Measurements from ENCODE around the gene HRH2. TPM values are rescaled to one million over a fixed set of nuclear protein-coding genes. Genes with fewer than 3 reads are reported as not detected.

The HRH2 gene
- total RNA-seq, 3 donors from 2014 or later (not counting 1 experiment from before 2014, with no cell fraction given), result 1.4 to 13.9 (median 3.1) TPM

- TF ChIP-seq, protein P1, sequence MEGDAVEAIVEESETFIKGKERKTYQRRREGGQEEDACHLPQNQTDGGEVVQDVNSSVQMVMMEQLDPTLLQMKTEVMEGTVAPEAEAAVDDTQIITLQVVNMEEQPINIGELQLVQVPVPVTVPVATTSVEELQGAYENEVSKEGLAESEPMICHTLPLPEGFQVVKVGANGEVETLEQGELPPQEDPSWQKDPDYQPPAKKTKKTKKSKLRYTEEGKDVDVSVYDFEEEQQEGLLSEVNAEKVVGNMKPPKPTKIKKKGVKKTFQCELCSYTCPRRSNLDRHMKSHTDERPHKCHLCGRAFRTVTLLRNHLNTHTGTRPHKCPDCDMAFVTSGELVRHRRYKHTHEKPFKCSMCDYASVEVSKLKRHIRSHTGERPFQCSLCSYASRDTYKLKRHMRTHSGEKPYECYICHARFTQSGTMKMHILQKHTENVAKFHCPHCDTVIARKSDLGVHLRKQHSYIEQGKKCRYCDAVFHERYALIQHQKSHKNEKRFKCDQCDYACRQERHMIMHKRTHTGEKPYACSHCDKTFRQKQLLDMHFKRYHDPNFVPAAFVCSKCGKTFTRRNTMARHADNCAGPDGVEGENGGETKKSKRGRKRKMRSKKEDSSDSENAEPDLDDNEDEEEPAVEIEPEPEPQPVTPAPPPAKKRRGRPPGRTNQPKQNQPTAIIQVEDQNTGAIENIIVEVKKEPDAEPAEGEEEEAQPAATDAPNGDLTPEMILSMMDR (IDR thresholded peaks at IDR 0.05), result no peak
- Mint-ChIP-seq H3K9me3 (no peaks in the 10 kb centered on the region), H3K27me3 (ENCODE audit: low read depth in 2 of 2) (peaks cover 0 to 7% of the 10 kb centered on the region in 2 donors), H3K36me3 (no peaks in the 10 kb centered on the region), H3K4me1 (peaks cover 0 to 5% of the 10 kb centered on the region in 2 donors), H3K27ac (no peak overlapping the region), H3K4me3 (no peak overlapping the region)
- WGBS (ENCODE audit: insufficient coverage), result 93% methylated on average over 8 of the region's 8 CpGs
- intact Hi-C loops (cut with micrococcal nuclease), result no loop called here
- Histone ChIP-seq H3K27ac (ENCODE audit: low read length) (no peak overlapping the region), H3K27me3 (ENCODE audit: control insufficient read depth, insufficient read depth, low read length) (no peaks in the 10 kb centered on the region), H3K36me3 (ENCODE audit: control insufficient read depth, insufficient read depth, low read length) (no peaks in the 10 kb centered on the region), H3K4me3 (ENCODE audit: low read length) (no peak overlapping the region), H3K4me1 (ENCODE audit: control insufficient read depth, insufficient read depth, low read length) (no peaks in the 10 kb centered on the region), H3K9me3 (ENCODE audit: control insufficient read depth, insufficient read depth, low read length) (no peaks in the 10 kb centered on the region)
- DNase-seq (no peak), ATAC-seq (no peak)
These were observed 22.1 kb downstream of the HRH2 start for GRCh38 chr5:175680020-175680419.

DNA sequence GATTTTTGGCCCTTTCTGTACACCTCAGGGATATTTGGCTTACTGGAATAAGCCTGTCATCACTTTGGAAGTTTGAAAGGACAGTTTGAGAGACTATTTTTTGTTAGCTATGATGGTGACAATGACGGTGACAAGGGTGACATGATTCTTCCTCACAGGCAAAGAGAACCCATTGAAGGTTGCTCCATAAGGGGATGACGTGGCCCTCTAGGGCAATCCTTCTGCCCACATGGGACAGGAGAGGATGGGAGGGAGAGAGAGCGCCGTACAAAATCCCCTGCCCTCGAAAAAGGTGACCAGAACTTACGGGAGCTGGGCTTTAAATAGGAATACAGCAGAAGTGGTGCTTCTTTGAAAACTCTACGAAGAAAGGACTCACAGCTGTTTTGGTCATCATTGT lies 22.6 kb downstream of the HRH2 start:
- H3K4me1 ChIP-seq (ENCODE audit: control insufficient read depth, insufficient read depth, low read length), result no peaks in the 10 kb centered on the region
- Mint-ChIP-seq H3K27ac (no peak overlapping the region), H3K4me3 (no peak overlapping the region), H3K9me3 (no peaks in the 10 kb centered on the region), H3K36me3 (no peaks in the 10 kb centered on the region), H3K4me1 (peaks cover 0 to 5% of the 10 kb centered on the region in 2 donors), H3K27me3 (ENCODE audit: low read depth in 2 of 2) (peaks cover 0 to 7% of the 10 kb centered on the region in 2 donors)
- H3K27ac ChIP-seq (ENCODE audit: low read length), result no peak overlapping the region
- H3K27me3 ChIP-seq (ENCODE audit: control insufficient read depth, insufficient read depth, low read length), result no peaks in the 10 kb centered on the region
- TF ChIP-seq, protein P1 (IDR thresholded peaks at IDR 0.05), result no peak
- ATAC-seq, result no peak
- intact Hi-C loops (cut with micrococcal nuclease), result no loop called here
- no peak for DNase-seq
- no peaks in the 10 kb centered on the region for H3K36me3 ChIP-seq (ENCODE audit: control insufficient read depth, insufficient read depth, low read length)
- 87% methylated on average over 7 of the region's 7 CpGs for WGBS (ENCODE audit: insufficient coverage)
- no peak overlapping the region for H3K4me3 ChIP-seq (ENCODE audit: low read length)
- H3K9me3 ChIP-seq (ENCODE audit: control insufficient read depth, insufficient read depth, low read length), result no peaks in the 10 kb centered on the region

DNA sequence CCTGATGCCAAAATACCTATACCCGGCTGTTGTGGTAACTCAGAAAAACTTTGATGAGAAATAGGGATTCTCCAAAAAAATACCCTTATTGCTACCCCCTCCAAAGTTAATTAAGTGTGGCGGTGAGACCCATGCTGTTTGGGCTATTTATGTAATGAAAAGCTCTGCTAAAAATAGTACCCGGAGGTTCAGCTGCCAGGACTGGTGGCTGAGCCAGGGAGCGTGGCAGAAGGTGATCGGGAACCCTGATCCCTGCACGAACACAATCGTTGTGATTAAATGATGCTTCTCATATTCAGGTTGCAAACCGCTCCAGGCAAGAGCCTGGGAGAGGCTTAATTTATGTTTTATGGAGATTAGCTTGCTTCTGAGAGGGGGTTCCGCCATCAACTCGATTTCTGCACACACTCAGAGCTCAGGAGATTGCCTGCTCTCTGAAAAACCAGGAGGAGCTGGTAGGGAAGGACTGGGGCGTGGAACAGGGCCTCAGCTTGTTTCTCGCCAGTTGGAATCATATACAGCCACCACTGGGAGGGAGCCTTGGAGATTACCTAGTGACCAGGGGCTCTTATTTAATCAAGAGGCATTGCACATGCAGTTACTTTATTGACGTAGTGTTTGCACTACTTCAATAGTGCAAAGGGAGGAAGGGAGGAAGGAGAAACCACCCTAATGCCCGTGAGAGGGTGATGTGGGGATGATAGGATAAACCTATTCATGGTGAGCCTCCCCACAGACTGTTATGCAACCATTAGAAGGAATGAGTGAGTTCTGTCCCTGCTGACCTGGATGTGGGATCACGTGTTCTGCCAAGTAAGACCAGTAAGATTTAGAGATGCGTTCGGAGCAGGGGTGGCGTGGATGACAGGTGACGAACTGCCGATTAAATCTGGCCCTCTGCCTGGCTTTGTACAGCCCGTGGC lies 23.4 kb downstream of the HRH2 start:
- H3K27ac ChIP-seq (ENCODE audit: low read length), result no peak overlapping the region
- Mint-ChIP-seq H3K4me1 (peaks cover 0 to 5% of the 10 kb centered on the region in 2 donors), H3K36me3 (no peaks in the 10 kb centered on the region), H3K27me3 (ENCODE audit: low read depth in 2 of 2) (peaks cover 0 to 7% of the 10 kb centered on the region in 2 donors), H3K4me3 (no peak overlapping the region), H3K27ac (no peak overlapping the region), H3K9me3 (no peaks in the 10 kb centered on the region)
- no peaks in the 10 kb centered on the region for H3K4me1 ChIP-seq (ENCODE audit: control insufficient read depth, insufficient read depth, low read length)
- no peak overlapping the region for H3K4me3 ChIP-seq (ENCODE audit: low read length)
- H3K27me3 ChIP-seq (ENCODE audit: control insufficient read depth, insufficient read depth, low read length), result no peaks in the 10 kb centered on the region
- no peaks in the 10 kb centered on the region for H3K36me3 ChIP-seq (ENCODE audit: control insufficient read depth, insufficient read depth, low read length)
- DNase-seq (no peak), ATAC-seq (peak in 1 of 3 donors; percentile 52)
- TF ChIP-seq, protein P1 (IDR thresholded peaks at IDR 0.05), result no peak
- WGBS (ENCODE audit: insufficient coverage), result 85% methylated on average over 20 of the region's 21 CpGs
- no peaks in the 10 kb centered on the region for H3K9me3 ChIP-seq (ENCODE audit: control insufficient read depth, insufficient read depth, low read length)
- intact Hi-C loops (cut with micrococcal nuclease), result no loop called here
